ENCODE results near the gene HSPA2. TPM values are rescaled to one million over a fixed set of nuclear protein-coding genes. Genes with fewer than 3 reads are reported as not detected.
A peak's percentile ranks its signal among the peaks of the same experiment; 100 is the strongest.

HSPA2 gene
- polyA plus RNA-seq, 1 donor (not counting 4 experiments of a cell fraction or from before 2014, with no cell fraction given): 12.0 TPM

DNA sequence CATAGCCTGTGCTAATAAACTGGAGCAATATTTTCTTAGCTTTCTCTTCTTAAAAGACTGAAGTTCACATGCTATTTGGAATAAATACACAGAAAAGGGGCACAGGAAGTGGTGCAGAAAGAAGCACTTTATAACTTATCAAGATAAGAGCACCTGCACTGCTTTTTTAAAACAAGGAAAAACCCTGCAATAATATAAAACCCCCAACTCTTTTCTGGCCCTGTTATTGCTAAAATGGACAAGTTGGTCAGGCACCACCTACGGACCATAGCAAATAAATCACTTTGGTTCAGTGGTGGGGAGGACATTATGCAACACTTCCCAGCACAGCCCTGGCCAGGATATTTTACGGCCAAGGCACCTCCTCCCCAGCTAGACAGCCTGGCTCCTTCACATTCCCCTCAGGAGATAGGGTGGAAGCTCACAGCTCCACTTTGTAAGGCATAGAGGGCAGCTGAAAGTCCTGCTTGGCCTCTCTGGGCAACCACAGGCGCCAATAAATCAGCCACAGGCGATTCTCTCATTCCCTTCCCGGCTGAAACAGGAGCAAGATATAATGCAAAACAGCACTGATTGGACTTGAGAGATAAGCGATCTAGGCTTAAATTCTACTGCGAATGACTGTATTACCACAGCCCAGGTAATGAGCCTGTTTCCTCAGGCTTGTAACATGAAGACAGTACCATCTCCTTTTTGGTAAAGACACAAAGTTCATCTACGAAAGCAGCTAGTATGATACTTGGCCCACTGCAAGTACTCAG lies 39.0 kb upstream of the HSPA2 start:
- Histone ChIP-seq H3K9me3 (ENCODE audit: control insufficient read depth, low read depth, low read length) (no peaks in the 10 kb centered on the region), H3K9ac (ENCODE audit: control insufficient read depth, extremely low read depth, insufficient read depth, low read length) (peak overlapping the region; percentile 97), H3K27ac (ENCODE audit: control insufficient read depth, insufficient read depth, low read length) (peak overlapping the region; percentile 97), H4K20me1 (ENCODE audit: control insufficient read depth, extremely low read depth, insufficient read depth, low read length) (no peaks in the 10 kb centered on the region), H3K4me3 (ENCODE audit: control insufficient read depth in 2 of 3, extremely low read depth in 1 of 3, insufficient read depth in 2 of 3, low read depth in 1 of 3, low read length in 3 of 3) (peak overlapping the region; percentile 66 to 88 (median 79)), H3K36me3 (ENCODE audit: control insufficient read depth in 2 of 2, extremely low read depth in 1 of 2, insufficient read depth in 2 of 2, low read length in 2 of 2) (peaks cover 2 to 4% of the 10 kb centered on the region in 2 experiments), H2AFZ (ENCODE audit: control insufficient read depth, low read length) (peak overlapping the region; percentile 69), H3K27me3 (ENCODE audit: control insufficient read depth, extremely low read depth, insufficient read depth, low read length) (no peaks in the 10 kb centered on the region), H3K4me2 (ENCODE audit: control insufficient read depth, extremely low read depth, insufficient read depth, low read depth, low read length) (peak overlapping the region; percentile 83), H3K9me1 (ENCODE audit: control insufficient read depth, extremely low read depth, insufficient read depth, low read length) (no peaks in the 10 kb centered on the region), H3K79me2 (ENCODE audit: control insufficient read depth, insufficient read depth, low read length) (peaks cover 32% of the 10 kb centered on the region), H3K4me1 (ENCODE audit: control insufficient read depth, extremely low read depth, insufficient read depth, low read length) (peaks cover 24% of the 10 kb centered on the region)
- no peak for TF ChIP-seq EZH2 (IDR thresholded peaks at IDR 0.05; ENCODE audit: low read length)
- TF ChIP-seq, protein P1, sequence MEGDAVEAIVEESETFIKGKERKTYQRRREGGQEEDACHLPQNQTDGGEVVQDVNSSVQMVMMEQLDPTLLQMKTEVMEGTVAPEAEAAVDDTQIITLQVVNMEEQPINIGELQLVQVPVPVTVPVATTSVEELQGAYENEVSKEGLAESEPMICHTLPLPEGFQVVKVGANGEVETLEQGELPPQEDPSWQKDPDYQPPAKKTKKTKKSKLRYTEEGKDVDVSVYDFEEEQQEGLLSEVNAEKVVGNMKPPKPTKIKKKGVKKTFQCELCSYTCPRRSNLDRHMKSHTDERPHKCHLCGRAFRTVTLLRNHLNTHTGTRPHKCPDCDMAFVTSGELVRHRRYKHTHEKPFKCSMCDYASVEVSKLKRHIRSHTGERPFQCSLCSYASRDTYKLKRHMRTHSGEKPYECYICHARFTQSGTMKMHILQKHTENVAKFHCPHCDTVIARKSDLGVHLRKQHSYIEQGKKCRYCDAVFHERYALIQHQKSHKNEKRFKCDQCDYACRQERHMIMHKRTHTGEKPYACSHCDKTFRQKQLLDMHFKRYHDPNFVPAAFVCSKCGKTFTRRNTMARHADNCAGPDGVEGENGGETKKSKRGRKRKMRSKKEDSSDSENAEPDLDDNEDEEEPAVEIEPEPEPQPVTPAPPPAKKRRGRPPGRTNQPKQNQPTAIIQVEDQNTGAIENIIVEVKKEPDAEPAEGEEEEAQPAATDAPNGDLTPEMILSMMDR (optimal IDR thresholded peaks at IDR 0.05 in 1 of 3, IDR thresholded peaks at IDR 0.05 in 1 of 3, conservative IDR thresholded peaks at IDR 0.05 in 1 of 3; ENCODE audit: extremely low read depth in 1 of 3, insufficient read depth in 2 of 3, low read length in 3 of 3): no peak
- DNase-seq (ENCODE audit: low read depth, low spot score): no peak
- peak; percentile 17 for FAIRE-seq
- dilution Hi-C loops (cut with MboI; ENCODE audit: extremely low pct_ligation_motif_present, low sequenced_read_pairs): no loop called here

DNA sequence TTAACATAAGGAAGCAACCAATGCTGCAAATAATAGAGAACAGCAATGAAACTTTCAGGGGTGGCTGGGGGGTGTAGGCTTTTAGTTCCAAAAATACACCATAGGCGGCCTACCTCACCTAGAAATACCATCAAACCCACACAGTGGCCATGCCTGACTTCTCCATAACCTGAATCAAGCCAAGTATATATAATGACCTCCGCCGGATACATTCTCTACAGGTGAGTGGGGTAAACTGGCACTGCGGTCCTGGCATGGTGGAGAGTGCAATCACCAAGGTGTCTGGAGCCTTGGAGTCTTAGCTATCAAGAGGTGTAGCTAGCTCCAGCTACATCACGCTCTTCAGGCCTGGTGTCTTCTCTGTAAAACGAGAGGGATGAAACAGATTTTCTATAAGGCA lies 38.1 kb upstream of the HSPA2 start:
- Histone ChIP-seq H3K9me3 (ENCODE audit: control insufficient read depth, low read depth, low read length) (no peaks in the 10 kb centered on the region), H3K36me3 (ENCODE audit: control insufficient read depth in 2 of 2, extremely low read depth in 1 of 2, insufficient read depth in 2 of 2, low read length in 2 of 2) (peaks cover 2 to 4% of the 10 kb centered on the region in 2 experiments), H3K27ac (ENCODE audit: control insufficient read depth, insufficient read depth, low read length) (peak overlapping the region; percentile 97), H3K27me3 (ENCODE audit: control insufficient read depth, extremely low read depth, insufficient read depth, low read length) (no peaks in the 10 kb centered on the region), H3K4me1 (ENCODE audit: control insufficient read depth, extremely low read depth, insufficient read depth, low read length) (peaks cover 33% of the 10 kb centered on the region), H2AFZ (ENCODE audit: control insufficient read depth, low read length) (no peak overlapping the region), H4K20me1 (ENCODE audit: control insufficient read depth, extremely low read depth, insufficient read depth, low read length) (no peaks in the 10 kb centered on the region), H3K4me3 (ENCODE audit: control insufficient read depth in 2 of 3, extremely low read depth in 1 of 3, insufficient read depth in 2 of 3, low read depth in 1 of 3, low read length in 3 of 3) (peak overlapping the region; percentile 66 to 88 (median 79)), H3K9me1 (ENCODE audit: control insufficient read depth, extremely low read depth, insufficient read depth, low read length) (no peaks in the 10 kb centered on the region), H3K9ac (ENCODE audit: control insufficient read depth, extremely low read depth, insufficient read depth, low read length) (peak overlapping the region; percentile 97), H3K4me2 (ENCODE audit: control insufficient read depth, extremely low read depth, insufficient read depth, low read depth, low read length) (peak overlapping the region; percentile 83), H3K79me2 (ENCODE audit: control insufficient read depth, insufficient read depth, low read length) (peaks cover 41% of the 10 kb centered on the region)
- no peak for DNase-seq (ENCODE audit: low read depth, low spot score)
- TF ChIP-seq, protein P1 (optimal IDR thresholded peaks at IDR 0.05 in 1 of 3, IDR thresholded peaks at IDR 0.05 in 1 of 3, conservative IDR thresholded peaks at IDR 0.05 in 1 of 3; ENCODE audit: extremely low read depth in 1 of 3, insufficient read depth in 2 of 3, low read length in 3 of 3): no peak
- no peak for TF ChIP-seq EZH2 (IDR thresholded peaks at IDR 0.05; ENCODE audit: low read length)
- no peak for FAIRE-seq
- dilution Hi-C loops (cut with MboI; ENCODE audit: extremely low pct_ligation_motif_present, low sequenced_read_pairs): no loop called here
